A673 (cell line): ENCODE results near the gene SMIM45.

ENCODE experiments used
- BruUV-seq: library from RNA; stranded (reverse); fragments of 400-500 nt; replicated peaks from 2 replicates; lab custom pipeline; 2021; lab: Mats Ljungman, UMichigan
- CTCF ChIA-PET: fragments of 300-600 bp; sonication (Branson Sonifier 250); formaldehyde crosslinking; loops from one replicate; lab custom pipeline; 2022; ENCODE audit warnings: antibody characterized with exemption; lab: Charles Lee
- POLR2A ChIA-PET: fragments of 300-600 bp; sonication (Branson Sonifier 250); formaldehyde crosslinking; loops from one replicate; lab custom pipeline; 2022; ENCODE audit warnings: antibody characterized with exemption; ENCODE audit not compliant: low non-redundant PET; lab: Charles Lee
- DNase-seq: peaks from one replicate; pipeline ENCODE4 v3.0.0-alpha.2; 2015; ENCODE audit warnings: low spot score
- H3K27ac ChIP-seq: fragments of 200-600 bp; sonication (generic); 2 replicates; pipeline ENCODE4 v1.5.1; 2016; ENCODE audit warnings: mixed run types, low read depth, mild to moderate bottlenecking, mixed read lengths, antibody characterized with exemption, low read length; ENCODE audit not compliant: poor library complexity, severe bottlenecking
- H3K27me3 ChIP-seq: fragments of 200-600 bp; sonication (generic); replicated peaks from 2 replicates; pipeline ENCODE4 v1.6.1; 2017; ENCODE audit warnings: mixed run types, low read depth, mild to moderate bottlenecking, mixed read lengths, antibody characterized with exemption, low read length; ENCODE audit not compliant: insufficient read depth, poor library complexity
- H3K36me3 ChIP-seq: fragments of 200-600 bp; sonication (generic); 2 replicates; pipeline ENCODE4 v1.6.1; 2016; ENCODE audit warnings: mixed run types, mild to moderate bottlenecking, mixed read lengths, antibody characterized with exemption, low read length; ENCODE audit not compliant: insufficient read depth, poor library complexity, severe bottlenecking
- H3K4me1 ChIP-seq: fragments of 200-600 bp; sonication (generic); 2 replicates; pipeline ENCODE4 v1.6.1; 2017; ENCODE audit warnings: mixed run types, mild to moderate bottlenecking, mixed read lengths, antibody characterized with exemption, low read length; ENCODE audit not compliant: insufficient read depth, poor library complexity, severe bottlenecking
- H3K4me3 ChIP-seq: fragments of 200-600 bp; sonication (generic); 2 replicates; pipeline ENCODE4 v1.5.1; 2016; ENCODE audit warnings: low read depth, mixed run types, mild to moderate bottlenecking, mixed read lengths, low read length; ENCODE audit not compliant: poor library complexity, severe bottlenecking
- H3K9me3 ChIP-seq: fragments of 200-600 bp; sonication (generic); 2 replicates; pipeline ENCODE4 v1.6.1; 2016; ENCODE audit warnings: mixed run types, low read depth, mild to moderate bottlenecking, mixed read lengths, antibody characterized with exemption, low read length; ENCODE audit not compliant: poor library complexity, severe bottlenecking
- EZH2 ChIP-seq: fragments of 200-600 bp; sonication (generic); IDR thresholded peaks from 2 replicates; pipeline ENCODE4 v1.6.1; 2017; ENCODE audit warnings: borderline replicate concordance, low read depth, mild to moderate bottlenecking, mixed read lengths, antibody characterized with exemption, low read length; ENCODE audit not compliant: poor library complexity, severe bottlenecking
- intact Hi-C: fragments of 100-400 bp; cut with micrococcal nuclease; formaldehyde crosslinking; loops from one replicate; pipeline ENCODE4 v1.10.0; 2022; ENCODE audit not compliant: unreplicated experiment
- TF ChIP-seq, protein P1 (sequence below): fragments of 300-800, 200-600 bp; sonication (generic); conservative IDR thresholded peaks from 2 replicates; pipeline ENCODE4 v1.5.1; 2017; ENCODE audit warnings: low read depth, mild to moderate bottlenecking, antibody characterized with exemption, low read length, moderate library complexity, mixed read lengths

SMIM45 gene

DNA sequence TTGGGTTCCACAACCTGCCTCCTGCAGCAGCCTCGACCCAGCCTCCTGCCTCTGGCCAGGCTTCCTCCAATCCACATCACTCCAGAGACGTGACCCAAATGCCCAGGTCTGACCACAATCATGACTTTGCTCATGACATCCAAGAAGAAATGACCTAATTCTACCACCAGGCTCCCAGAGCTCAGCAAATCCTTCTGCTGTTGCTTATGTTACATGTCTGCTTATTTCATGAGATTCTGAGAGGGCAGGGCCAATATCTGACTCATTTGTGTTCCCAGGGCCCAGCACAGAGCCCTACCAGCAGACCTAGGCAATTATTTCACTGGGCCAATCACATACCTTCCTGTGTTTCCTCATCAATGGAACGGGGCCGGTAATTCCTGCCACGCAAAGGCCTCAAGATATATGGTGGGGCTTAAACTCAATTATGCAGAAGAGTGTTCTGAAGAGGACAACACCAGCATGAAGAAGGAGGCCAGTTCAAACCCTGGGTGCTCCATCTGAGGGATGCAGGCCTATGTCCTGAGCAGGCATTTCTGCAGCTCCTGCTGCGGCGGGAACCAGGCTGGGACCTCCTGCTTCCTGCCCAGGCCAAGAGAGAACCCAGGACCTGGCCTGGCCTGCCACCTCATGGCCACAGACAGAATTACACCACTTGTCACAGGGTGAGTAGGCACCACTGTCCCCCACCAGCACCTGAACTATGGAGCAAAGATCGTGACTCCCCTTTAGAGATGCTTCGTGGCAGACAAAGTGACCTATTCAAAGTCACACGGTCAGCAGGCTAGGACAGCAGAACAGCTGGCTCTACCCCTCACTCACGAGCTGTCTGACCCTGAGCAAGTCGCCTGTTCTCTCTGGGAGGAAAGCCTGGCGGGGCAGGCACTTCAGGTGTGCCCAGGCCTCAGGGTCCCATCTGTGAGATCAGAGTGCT is 10.9 kb upstream of the SMIM45 start:
- Histone ChIP-seq H3K36me3 (peaks cover 74% of the 10 kb centered on the region), H3K9me3 (no peaks in the 10 kb centered on the region), H3K27ac (peak overlapping the region; percentile 57), H3K4me1 (peaks cover 5% of the 10 kb centered on the region), H3K4me3 (no peak overlapping the region), H3K27me3 (no peaks in the 10 kb centered on the region)
- CTCF ChIA-PET, result interaction anchor here (0.6 to 2.0 kb wide), 5 partner anchors 15 to 531 kb away, joined by 4 to 32 read pairs (median 7); no protein-coding TSS in a partner anchor
- DNase-seq, result peak; percentile 87
- POLR2A ChIA-PET, result interaction anchor here (0.5 to 1.3 kb wide), 3 partner anchors 140 to 375 kb away, joined by 3 to 7 read pairs (median 4); partner anchors contain the start of gene CCDC134
- TF ChIP-seq, protein P1, sequence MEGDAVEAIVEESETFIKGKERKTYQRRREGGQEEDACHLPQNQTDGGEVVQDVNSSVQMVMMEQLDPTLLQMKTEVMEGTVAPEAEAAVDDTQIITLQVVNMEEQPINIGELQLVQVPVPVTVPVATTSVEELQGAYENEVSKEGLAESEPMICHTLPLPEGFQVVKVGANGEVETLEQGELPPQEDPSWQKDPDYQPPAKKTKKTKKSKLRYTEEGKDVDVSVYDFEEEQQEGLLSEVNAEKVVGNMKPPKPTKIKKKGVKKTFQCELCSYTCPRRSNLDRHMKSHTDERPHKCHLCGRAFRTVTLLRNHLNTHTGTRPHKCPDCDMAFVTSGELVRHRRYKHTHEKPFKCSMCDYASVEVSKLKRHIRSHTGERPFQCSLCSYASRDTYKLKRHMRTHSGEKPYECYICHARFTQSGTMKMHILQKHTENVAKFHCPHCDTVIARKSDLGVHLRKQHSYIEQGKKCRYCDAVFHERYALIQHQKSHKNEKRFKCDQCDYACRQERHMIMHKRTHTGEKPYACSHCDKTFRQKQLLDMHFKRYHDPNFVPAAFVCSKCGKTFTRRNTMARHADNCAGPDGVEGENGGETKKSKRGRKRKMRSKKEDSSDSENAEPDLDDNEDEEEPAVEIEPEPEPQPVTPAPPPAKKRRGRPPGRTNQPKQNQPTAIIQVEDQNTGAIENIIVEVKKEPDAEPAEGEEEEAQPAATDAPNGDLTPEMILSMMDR, result peak; percentile 85
- TF ChIP-seq EZH2, result no peak
- no TSS peak for BruUV-seq
- intact Hi-C loops, result loop anchor here (1.0 to 2.0 kb wide), 3 partner anchors 119 to 244 kb away; no protein-coding TSS in a partner anchor

DNA sequence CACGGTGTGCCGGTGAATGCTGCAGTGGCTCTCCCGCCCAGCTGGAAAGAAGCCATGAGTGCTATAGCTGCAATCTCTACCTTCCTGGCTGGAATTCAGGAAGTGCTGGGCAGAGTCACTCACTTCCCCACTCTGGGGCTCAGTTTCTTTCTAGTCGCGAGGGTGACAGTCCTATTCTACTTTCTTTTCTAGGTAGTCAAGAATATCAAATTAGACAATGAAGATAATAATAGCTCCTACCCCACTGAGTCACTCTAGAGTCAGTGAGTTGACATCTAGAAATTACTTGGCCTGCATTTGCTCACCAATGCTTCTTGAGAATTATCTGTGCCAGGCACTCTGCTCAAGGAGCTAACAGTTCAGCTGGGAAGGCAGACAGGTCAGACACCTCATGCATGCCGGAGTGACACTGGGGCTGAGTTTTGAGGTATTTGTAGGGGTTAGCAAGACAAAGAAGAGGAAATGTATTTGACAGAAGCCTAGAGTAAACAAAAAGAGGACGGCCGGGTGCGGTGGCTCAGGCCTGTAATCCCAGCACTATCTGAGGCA is 8.2 kb upstream of the SMIM45 start:
- peaks cover 57% of the 10 kb centered on the region for H3K36me3 ChIP-seq
- no peak overlapping the region for H3K4me3 ChIP-seq
- no peak for DNase-seq
- POLR2A ChIA-PET, result interaction anchor here (0.6 kb wide), 1 partner anchor 273 kb away, joined by 8 read pairs; no protein-coding TSS in a partner anchor
- H3K9me3 ChIP-seq, result no peaks in the 10 kb centered on the region
- CTCF ChIA-PET, result interaction anchor here (0.7 kb wide), 2 partner anchors 17 to 18 kb away, joined by 4 to 9 read pairs; no protein-coding TSS in a partner anchor
- BruUV-seq, result no TSS peak
- intact Hi-C loops, result no loop called here
- H3K27me3 ChIP-seq, result no peaks in the 10 kb centered on the region
- TF ChIP-seq, protein P1, result no peak
- no peak for TF ChIP-seq EZH2
- H3K27ac ChIP-seq, result no peak overlapping the region
- H3K4me1 ChIP-seq, result peaks cover 17% of the 10 kb centered on the region

DNA sequence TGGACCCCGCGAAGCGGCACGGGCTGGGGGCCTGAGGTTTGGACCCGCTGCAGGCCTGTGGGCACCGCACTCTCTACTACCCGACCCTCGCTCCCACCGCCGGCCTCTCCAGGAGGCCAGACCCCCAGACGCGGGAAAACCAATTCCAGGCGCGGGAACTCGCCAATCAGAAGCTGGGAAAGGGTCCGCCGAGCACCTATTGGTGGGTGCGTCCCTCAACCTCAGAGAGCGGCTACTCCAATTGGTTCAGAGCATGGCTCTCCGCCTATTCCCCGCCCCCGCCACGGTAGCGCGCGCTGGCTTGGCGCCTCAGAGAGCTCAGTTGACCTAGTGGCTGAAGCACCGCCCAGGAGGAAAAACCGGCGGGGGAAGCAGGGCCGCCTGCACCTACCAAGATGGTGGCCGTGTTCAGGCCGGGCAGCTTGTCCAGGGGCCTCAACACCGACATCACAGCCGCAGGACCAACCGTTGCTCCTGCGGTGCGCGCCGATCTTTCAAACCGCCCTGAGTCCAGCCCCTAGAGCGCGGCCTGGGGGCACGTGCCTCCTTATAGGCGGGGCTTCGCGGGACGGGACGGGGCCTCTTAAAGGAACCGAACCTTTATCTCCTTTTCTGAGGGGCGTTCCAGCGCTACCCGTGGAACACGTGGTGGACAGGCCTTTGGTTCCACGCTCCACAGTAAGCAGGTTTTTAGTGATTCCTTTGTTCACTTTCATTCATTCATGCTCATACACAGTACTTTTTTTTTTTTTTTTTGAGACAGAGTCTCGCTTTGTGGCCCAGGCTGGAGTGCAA is 5.1 kb upstream of the SMIM45 start, which contains the start of gene CENPM:
Gene CENPM, minus strand, starts transcription at position 524 of the 795 bp plus-strand sequence. Its CDS starts 76 bp downstream, at position 448.
- H3K4me1 ChIP-seq, result peaks cover 25% of the 10 kb centered on the region
- intact Hi-C loops, result no loop called here
- ChIA-PET POLR2A (interaction anchor here (0.6 to 0.8 kb wide), 2 partner anchors 114 to 352 kb away, joined by 3 to 4 read pairs; partner anchors contain the start of gene SREBF2), CTCF (interaction anchor here (0.6 to 1.4 kb wide), 7 partner anchors 19 to 497 kb away, joined by 3 to 6 read pairs (median 4); partner anchors contain the start of gene NDUFA6)
- peak within 1 kb of the TSS; percentile 68 for H3K4me3 ChIP-seq
- peaks cover 31% of the 10 kb centered on the region for H3K36me3 ChIP-seq
- H3K27me3 ChIP-seq, result no peaks in the 10 kb centered on the region
- DNase-seq, result peak; percentile 98
- BruUV-seq, result no TSS peak
- peak within 1 kb of the TSS; percentile 84 for H3K27ac ChIP-seq
- H3K9me3 ChIP-seq, result no peaks in the 10 kb centered on the region
- TF ChIP-seq, protein P1, result no peak
- TF ChIP-seq EZH2, result no peak
